Measurements from ENCODE around the gene FIBP.

Gene FIBP

DNA sequence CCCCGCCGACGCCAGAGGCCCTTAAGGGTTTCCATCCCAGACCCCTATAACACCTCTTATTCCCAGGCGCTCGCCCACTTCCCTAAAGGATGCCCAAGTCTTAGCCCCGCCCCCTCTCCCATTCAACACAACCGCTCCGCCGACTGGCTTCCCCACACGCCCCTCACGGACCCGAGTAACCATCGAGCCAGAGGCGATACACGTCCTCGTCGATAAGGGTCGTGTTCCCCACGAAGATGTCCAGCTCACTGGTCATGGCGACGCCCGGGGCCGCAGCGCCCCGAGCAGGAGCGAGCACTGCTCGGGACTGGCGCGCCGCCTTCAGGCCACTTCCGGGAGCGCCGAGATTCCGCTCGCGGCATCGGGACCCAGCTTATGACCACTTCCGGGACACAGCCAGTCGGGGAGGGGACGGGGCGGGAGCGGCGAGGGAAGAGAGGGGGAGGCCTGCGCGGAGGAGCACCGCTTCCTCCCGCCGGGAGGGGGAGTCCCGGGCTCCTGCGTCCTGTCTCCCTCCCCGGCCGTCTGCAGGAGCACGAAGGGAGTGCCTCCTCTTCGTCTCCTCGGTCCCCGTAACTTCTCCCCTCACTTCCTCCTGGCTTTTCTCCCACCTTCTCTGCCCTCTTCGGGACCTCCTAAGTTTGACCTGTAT is at the start of gene FIBP:
Gene FIBP, minus strand, starts transcription at position 309 of the 652 bp plus-strand sequence. Its CDS starts 53 bp downstream, at position 256.
- peak; percentile 63 for FAIRE-seq

DNA sequence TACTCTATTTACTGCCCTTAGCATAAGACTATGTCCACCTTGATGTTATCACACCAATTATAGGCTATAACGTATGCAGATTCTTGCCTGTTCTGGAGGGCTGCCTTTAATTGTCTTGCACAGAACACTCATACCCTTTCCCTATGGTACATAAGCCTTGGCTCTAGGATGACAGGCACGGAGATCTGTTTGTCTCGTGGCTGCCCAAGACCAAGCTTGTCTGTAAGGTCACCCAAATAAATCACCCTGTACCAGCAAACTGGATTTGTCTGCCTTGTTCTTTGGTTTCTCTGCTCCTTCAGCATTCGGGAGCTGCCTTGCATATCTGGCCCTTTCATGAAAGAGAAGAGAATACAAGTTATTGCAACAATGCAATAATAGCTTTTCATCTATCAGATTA is 49.5 kb upstream of the FIBP start:
- no peak for FAIRE-seq

DNA sequence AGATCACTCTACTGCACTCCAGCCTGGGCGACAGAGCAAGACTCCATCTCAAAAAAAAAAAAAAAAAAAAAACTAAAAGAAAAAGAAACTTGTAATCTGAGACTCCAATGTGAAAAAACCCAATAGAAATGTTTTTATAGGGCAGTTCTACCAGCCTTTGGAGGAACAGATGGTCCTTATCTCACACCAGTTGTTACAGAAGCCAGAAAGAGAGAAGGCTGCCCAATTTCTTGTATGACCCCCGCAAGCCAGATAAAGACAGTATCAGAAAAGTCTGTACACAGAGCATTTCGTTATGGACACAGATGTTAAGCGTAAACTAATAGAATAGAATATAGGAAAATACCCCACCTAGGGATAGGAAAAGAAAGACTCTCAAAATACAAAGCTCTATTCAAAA is 45.7 kb upstream of the FIBP start:
- FAIRE-seq = no peak

DNA sequence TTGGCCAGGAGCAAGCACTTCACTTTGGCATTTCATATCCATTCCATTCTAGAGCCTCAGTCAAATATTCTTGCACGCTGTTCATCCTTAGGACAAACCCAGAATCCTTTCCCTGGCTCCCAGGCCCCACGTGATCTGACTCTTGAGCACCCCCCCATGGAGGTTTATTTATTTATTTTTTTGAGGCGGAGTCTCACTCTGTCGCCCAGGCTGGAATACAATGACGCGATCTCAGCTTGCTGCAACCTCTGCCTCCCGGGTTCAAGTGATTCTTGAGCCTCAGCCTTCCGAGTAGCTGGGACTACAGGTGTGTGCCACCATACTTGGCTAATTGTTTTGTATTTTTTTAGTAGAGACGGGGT is 44.3 kb upstream of the FIBP start:
- FAIRE-seq = no peak

DNA sequence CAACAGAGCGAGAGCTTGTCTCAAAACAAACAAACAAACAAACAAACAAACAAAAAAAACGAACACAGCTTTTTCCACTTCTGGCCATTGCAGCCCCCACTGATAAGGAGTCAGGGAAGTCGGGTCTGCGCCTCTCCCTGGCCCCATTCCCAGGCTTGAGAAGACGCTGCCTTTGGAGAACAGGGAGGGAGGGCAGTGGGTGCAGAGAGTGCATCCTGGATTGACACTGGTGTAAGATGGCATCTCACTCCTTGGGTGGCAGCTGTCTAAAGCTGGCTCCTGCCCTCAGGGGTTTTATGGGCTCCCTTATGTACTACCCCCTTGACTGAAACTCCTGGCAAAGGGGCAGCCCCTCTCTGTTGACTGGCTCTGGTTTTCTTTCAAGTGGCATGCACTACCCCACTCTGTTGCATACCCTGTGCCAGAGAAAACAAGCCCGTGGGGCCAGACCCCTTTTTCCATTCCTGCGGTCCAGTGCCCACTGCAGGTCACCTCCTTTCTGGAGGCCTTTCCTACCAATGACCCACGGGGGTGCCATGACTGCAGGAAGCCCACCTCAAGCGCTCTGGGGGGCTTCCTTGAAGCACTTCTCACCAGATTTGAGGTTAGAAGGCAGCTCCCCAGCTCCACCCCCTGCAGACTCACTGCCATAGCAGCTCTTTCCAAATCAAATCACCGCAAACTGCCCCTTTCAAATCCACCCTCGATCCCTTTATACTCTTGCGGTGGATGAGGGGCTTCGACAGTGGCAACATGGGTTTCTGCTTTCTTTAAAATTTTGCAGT is 43.7 kb upstream of the FIBP start:
- no peak for FAIRE-seq

DNA sequence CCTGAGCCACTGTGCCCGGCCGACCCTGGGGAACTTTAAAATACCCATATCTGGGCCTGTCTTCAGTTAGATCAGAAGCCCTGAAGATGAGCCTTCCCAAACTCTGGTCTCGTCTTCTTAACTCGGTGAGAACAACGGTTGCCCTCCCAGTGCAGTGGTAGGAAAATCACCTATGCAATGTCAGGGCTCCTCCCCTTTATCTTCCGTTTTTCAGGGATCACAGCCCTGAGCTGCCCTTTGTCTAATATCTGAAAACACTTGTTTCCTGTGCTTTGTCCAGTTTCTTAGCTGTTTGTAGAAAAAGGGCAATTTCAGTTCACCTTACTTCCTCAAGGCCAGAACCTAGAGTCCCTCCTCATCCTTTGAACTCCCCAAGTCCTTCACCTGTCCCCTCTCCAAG is 40.4 kb upstream of the FIBP start:
- no peak for FAIRE-seq

DNA sequence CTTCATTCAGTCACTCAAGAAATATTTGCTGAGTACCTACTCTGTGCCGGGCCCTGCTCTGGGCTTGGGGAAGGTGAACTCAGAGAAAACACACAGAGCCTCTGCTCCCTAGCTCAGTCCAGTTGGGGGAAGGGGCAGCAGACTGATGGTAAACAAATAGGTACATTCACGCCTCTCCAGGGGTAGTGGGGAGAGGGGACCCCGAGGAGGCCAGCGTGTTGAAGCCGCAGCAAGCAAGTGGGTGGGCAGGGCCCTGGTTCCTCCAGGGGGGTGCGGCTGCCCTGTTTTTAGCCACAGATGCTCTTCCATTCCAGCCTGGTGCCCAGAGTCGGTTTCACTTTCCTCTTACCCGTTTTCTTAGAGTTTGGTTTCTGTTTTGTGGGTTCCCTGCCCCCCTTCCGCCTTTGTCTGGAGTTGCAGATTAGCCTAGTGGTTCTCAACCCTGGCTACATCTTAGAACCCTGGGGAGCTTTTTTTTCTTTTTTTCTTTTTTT is 39.7 kb upstream of the FIBP start:
- FAIRE-seq = no peak

DNA sequence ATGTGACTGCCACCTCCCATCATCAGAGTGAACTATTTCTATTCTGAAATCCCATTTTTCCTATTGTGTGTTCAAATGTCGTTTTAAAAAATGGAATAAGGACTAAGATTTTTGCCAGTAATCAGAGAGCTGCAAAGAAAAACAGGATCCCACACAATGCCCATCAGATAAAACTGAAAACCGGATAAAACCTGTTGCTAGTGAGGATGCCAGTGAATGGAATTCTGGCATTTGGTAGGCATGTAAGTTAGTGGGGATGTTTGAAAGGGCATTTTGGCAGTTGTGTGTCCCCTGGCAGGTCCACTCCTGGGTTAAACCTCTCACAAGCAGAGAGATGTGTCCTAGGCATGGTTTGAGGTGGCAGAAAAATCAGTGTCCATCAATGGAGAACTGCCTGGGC is 37.1 kb upstream of the FIBP start:
- FAIRE-seq = no peak

DNA sequence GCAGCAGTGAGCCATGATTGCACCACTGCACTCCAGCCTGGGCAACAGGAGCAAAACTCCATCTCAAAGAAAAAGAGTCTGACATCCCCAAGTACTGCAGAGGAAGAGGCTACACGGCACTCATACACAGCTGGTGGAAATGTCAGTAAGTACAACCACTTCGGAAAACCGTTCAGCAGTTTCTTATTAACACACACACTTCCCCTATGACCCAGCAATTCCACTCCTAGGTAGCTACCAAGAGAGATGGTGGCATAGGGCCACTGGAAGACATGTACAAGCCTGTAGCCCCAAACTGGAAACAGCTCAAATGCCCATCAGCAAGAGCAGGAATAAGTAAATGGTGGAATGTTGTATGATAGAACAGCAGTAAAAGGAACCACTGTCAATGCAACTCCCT is 34.3 kb upstream of the FIBP start:
- no peak for FAIRE-seq

DNA sequence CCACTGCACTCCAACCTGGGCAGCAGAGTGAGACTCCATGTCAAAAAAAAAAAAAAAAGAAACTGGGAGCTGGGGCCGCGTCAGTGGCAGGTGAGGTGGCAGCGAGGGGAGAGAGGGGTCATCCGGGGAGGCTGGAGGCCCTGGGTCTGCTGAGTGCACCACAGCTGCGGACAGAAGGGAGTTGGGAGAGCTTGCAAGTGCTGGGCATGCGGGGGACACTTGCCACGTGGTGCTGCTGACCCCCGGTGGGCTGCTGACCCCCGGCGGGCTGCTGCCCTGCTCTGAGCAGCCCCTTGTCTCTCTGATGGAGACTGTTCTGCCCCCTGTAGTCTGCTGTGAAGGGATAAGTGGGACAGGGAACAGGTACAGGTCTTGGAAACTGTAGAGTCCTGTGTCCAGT is 33.6 kb upstream of the FIBP start:
- no peak for FAIRE-seq

DNA sequence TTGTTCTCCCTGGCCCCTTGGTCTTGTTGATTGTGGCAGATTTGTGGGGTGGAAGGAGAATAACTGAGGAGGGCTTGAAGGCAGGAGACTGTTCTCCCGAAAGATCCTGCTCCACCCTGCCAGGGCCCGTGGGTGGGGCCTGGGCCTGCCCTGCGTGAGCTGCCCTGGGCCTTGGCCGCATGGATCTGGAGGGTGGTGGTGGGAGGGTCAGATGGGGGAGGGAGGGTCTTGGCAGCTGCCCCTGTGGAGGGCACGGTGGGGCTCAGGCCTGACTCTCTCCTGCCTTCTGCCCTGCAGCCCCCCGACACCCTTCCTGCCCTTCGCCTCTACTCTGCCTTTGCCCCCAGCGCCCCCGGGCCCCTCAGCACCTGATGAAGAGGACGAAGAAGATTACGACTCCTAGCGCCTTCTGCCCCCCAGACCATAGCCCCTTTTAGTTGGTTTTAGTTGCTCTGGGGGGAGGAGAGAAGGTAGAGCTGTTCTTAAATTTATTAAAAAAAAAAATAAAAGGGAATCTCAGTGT is 32.8 kb upstream of the FIBP start:
- no peak for FAIRE-seq

DNA sequence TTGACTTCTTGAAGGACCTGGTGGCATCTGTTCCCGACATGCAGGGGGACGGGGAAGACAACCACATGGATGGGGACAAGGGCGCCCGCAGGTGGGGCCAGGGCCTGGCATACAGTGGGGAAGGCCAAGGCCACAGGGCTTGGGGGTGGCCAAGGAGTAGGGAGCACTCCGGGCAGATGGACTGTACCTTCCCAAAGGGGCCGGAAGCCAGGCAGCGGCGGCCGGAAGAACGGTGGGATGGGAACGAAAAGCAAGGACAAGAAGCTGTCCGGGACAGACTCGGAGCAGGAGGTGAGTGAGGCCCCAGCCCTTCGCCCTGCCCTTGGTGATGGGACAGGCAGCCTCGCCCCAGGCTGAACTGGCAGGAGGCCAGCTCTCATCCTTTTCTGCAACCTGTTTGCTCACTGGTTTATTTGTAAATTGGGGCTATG is 32.1 kb upstream of the FIBP start:
- FAIRE-seq = no peak

DNA sequence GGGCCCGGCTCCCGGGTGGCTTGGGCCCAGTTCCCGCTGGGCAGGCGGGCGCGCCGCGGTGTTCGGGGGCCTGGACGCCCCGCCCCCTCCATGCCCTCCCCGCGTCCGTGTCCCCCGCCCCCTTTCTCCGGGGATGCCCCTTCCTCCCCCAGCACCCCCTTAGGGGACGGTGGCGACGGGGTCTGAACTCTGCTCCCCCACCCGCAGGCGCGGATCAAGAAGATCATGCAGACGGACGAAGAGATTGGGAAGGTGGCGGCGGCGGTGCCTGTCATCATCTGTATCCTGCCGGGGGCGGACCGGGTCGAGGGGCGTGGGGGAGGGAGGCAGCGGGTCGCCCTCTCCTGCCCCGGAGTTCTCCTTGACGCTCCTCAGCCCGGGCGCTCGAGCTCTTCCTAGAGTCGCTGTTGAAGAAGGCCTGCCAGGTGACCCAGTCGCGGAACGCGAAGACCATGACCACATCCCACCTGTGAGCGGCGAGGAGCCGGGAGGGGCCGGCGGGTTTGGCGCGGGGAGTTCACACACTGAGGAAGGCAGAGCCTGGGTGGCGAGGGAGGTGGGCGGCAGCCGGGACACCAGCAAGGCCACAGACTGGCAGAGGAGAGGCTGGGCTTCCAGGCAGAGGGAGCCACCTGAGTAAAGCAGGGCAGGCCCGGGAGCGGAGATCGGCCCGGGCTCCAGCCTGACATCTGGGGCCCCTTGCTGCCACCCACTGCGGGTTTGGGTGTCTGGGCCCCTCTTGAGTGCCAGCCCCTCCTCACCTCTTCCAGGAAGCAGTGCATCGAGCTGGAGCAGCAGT is 31.5 kb upstream of the FIBP start:
- no peak for FAIRE-seq

DNA sequence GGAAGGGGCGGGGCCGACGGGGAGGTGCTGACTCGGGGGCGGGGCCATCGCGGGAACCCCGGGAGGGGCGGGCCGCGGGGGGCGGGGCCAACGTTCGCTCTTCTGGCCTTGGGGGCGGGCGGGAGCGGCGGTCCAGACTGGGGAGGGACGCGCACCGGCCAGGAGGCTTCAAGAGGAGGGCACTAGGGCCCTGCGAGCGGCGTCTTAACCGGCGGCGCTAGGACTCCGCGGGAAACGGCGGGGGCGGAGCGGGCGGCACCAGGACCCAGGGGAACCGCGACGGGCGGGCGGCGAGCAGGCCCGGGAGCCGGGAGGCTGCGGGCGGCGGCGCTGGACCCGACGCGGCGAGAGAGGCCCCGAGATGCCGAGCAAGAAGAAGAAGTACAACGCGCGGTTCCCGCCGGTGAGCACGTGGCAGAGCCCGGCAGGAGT is 30.9 kb upstream of the FIBP start, which contains the start of gene DRAP1:
Gene DRAP1, plus strand, starts transcription at position 286 of the 432 bp plus-strand sequence. Its CDS starts 76 bp downstream, at position 362.
- FAIRE-seq = no peak

DNA sequence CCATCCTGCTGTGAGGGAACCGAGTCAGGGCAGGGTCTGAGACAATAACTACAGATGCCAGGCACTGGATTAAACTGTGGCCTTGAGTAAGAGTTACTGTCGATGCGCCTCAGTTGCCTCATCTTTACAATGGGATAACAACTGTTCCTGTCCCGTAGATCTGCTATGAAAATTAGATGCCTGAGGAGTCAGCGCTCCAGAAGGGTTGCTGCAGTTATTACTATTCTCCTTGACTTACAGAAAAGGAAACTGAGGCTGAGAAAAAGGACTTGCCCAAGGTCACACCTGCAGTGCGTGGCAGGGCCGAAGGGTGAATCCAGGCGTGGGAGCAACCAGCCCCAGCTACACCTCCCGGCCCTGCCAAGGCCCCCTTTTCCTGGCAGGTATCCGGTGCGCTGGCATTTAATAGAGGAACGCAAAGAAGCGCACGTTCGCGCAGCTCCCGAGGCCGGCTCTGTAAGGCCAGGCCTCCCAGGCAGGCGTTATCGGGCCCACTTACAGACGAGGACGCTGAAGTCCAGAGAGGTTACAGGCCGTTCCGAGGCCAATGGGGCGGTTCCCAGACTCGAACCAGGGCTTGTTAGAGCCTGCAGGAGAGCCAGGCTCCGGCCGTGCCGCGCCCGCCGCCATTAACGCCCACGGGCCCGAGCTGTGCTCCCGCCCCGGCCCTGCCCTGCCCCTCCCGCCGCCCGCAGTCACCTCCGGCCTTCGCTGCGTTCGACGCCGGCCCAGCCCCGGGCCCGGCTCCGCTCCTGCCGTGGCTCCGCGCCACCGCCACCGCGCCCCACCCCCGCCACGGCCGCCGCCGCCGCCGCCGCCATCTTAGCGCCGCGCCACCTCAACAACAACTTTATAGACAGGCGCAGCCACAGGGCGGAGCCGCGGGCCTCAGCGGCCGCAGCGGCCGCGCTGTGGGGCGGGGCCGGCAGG is 30.2 kb upstream of the FIBP start, which contains the start of gene C11orf68:
Gene C11orf68, minus strand, starts transcription at position 852 of the 930 bp plus-strand sequence. Its CDS starts 31 bp downstream, at position 821.
- no peak for FAIRE-seq

DNA sequence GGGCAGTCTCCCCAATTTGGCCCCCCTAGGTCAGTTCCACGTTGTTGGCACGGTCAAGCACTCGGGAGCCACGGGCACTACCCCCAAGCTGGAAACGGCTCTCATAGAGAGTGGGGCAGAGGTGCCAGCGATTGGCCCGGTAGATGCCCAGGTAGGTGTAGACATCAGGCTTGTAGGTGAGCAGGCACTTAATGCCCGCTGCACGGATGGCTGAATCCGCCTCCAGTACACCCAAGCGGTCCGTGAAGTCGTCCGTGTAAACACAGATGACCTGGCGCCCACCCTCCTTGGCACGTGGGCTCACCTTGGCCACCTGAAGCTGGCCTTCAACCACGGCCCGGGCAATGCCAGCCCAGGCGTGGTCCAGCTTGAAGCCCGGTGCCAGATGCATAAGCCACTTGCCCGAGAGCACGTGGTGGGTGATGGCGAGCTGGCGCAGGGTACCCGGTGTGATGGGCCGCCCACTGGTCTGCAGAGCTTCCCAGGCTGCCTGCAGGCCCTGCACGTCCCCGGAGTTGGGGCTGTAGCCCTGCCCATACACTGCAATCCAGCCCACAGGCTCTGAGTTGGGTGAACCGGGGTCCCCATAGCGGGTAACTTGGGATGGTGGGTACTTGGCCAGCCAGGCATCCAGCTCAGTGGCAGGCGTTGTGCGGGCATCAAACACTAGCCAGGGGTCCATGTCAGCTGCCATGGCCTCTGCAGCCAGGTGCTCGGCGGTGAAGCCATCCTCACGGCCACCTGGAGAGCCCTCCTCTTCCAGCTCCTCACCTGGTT is 29.4 kb upstream of the FIBP start:
- no peak for FAIRE-seq

DNA sequence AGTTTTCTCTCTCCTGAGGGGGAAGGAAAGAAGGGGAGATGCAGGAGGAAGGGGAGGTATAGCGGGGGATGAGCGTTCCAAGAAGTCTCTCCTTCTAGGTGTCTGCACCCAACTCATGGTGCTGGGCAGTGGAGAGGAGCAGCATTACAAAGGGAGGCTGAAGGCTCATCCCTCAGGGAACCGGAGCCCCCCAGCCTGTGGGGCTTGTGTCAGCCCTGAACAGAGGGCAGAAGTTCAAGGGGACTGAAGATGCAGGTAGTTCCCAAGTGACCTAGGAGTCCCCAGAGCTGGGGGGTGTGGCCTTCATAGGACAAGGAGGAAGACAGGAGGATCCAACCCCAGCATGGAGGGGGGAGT is 28.8 kb upstream of the FIBP start:
- FAIRE-seq = no peak

DNA sequence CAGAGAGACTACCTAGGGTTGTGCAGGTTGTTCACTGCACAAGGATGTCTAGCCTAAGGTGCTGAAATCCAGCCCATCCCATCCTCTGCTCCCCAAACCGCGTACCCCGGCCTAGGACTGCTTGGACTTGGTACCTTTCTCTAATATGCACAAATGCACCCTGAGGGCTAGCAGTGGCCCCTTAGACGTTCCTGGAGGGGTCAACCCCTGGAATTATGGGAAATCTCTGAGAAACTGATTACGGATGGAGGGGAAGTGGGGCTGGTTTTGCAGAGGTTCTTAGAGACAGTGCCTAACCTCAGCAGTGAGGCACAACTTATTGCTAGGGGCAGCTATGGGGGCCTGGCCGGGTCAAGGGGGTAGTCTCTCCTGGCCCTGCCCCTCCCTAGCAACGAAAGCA is 28.1 kb upstream of the FIBP start:
- no peak for FAIRE-seq

DNA sequence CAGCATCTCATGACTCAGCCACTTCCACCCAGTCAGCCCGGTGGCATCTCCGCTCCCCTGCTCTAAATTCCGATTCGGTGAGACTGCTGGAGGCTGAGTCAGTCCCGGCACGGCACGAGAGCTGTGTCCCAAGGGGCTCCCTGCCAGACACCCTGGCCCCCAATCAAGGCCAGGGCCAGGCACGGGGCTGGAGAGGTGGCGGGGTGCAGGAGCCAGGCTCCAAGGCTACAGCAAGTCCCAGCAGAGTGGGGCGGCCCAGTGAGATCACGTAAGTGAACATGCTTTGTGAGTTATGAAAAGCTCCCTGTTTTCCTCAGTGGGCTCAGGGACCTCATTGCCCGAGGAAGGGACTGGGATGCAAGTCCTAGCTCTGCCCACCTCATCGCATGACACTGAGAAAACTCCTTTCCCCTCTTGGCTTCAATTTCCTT is 27.6 kb upstream of the FIBP start:
- FAIRE-seq = peak; percentile 97

DNA sequence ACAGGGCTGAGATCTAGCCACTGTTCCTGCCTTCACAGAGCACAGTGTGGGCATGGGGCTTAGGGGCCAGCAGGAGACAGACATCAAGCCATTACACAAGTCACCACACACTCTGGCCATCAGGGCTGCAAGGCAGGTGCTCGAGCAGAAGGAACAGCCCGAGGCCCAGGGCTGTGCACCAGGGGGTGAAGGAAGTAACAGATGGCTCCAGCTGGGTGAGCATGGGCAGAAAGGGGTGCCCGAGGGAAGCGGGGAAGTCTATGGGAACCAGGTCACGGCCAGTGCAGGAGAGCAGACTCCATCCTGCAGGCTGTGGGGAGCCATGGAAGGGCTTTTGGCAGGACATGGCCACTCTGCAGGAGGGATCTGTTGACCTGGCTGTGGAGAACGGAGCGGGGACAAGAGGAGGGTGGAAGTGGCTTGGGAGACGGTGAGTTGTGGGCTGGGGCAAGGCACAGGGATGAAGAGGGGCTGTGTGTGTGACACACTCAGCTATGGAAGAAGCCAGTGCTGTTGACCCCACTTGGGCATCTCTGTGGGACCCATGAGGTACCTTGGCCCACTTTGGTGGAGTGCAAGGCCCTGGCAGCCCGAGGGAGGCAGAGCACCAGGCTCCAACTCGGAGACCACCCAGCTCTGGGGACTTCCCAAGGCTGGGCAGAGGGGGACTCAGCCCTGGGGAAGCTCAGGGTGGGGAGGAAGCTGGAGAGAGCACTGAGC is 27.0 kb upstream of the FIBP start:
- FAIRE-seq = no peak
